Neural cell (in vitro differentiated cells): ENCODE measurements around the gene LRCH1. TPM values are rescaled to one million over a fixed set of nuclear protein-coding genes. Genes with fewer than 3 reads are reported as not detected.

Experiments
- H2AFZ ChIP-seq: fragments of 200-600, 300-800 bp; sonication (generic), shearing (Covaris generic); 2 replicates; pipeline ENCODE4 v1.6.0; 2014; ENCODE audit warnings: low read depth, mild to moderate bottlenecking, antibody characterized with exemption, low read length, moderate library complexity
- H3F3A ChIP-seq: fragments of 200-600 bp; shearing (Covaris generic); 2 replicates; pipeline ENCODE4 v1.6.1; 2016; ENCODE audit warnings: mild to moderate bottlenecking, moderate library complexity, mixed read lengths, antibody characterized with exemption, low read length; ENCODE audit not compliant: insufficient read depth, poor library complexity, severe bottlenecking
- H3K27ac ChIP-seq: fragments of 200-600, 300-800 bp; sonication (generic), shearing (Covaris generic); 2 replicates; pipeline ENCODE4 v1.5.1; 2014; ENCODE audit warnings: mild to moderate bottlenecking, low read length, moderate library complexity
- H3K27me3 ChIP-seq: fragments of 300-800, 200-600 bp; sonication (generic), shearing (Covaris generic); 2 replicates; pipeline ENCODE4 v1.6.0; 2014; ENCODE audit warnings: mild to moderate bottlenecking, low read depth, low read length, moderate library complexity; ENCODE audit not compliant: insufficient read depth
- H3K36me3 ChIP-seq: fragments of 300-800, 200-600 bp; sonication (generic), shearing (Covaris generic); 2 replicates; pipeline ENCODE4 v1.5.1; 2014; ENCODE audit warnings: mild to moderate bottlenecking, antibody characterized with exemption, low read length, moderate library complexity; ENCODE audit not compliant: insufficient read depth
- H3K4me2 ChIP-seq: fragments of 300-800, 200-600 bp; sonication (generic), shearing (Covaris generic); 2 replicates; pipeline ENCODE4 v1.6.0; 2014; ENCODE audit warnings: mild to moderate bottlenecking, low read length
- H3K4me3 ChIP-seq: fragments of 300-800, 200-600 bp; sonication (generic), shearing (Covaris generic); 2 replicates; pipeline ENCODE4 v1.5.1; 2014; ENCODE audit warnings: mild to moderate bottlenecking, low read length, moderate library complexity
- H3K79me2 ChIP-seq: fragments of 200-600 bp; shearing (Covaris generic); replicated peaks from 2 replicates; pipeline ENCODE4 v1.6.0; 2014; ENCODE audit warnings: mild to moderate bottlenecking, low read length, moderate library complexity; ENCODE audit not compliant: insufficient read depth
- H3K9ac ChIP-seq: fragments of 300-800, 200-600 bp; sonication (generic), shearing (Covaris generic); 2 replicates; pipeline ENCODE4 v1.6.1; 2016; ENCODE audit warnings: mild to moderate bottlenecking, low read length, mixed read lengths
- H3K9me2 ChIP-seq: fragments of 200-600 bp; shearing (Covaris generic); 2 replicates; pipeline ENCODE4 v1.6.1; 2016; ENCODE audit warnings: mild to moderate bottlenecking, low read length, mixed read lengths; ENCODE audit not compliant: insufficient read depth
- H3K9me3 ChIP-seq: fragments of 200-600, 300-800 bp; sonication (generic), shearing (Covaris generic); 2 replicates; pipeline ENCODE4 v1.6.1; 2016; ENCODE audit warnings: mild to moderate bottlenecking, mixed run types, low read length, moderate library complexity, mixed read lengths
- H4K20me1 ChIP-seq: fragments of 200-600 bp; shearing (Covaris generic); 2 replicates; pipeline ENCODE4 v1.6.1; 2016; ENCODE audit warnings: mild to moderate bottlenecking, mixed run types; ENCODE audit not compliant: insufficient read depth
- CTCF ChIP-seq: fragments of 450-650 bp; IDR thresholded peaks from 2 replicates; pipeline ENCODE4 v1.5.1; 2014; ENCODE audit warnings: antibody characterized with exemption, mild to moderate bottlenecking, moderate library complexity; ENCODE audit not compliant: poor library complexity, severe bottlenecking
- EP300 ChIP-seq: fragments of 450-650 bp; conservative IDR thresholded peaks from 2 replicates; pipeline ENCODE4 v1.6.1; 2014; ENCODE audit warnings: antibody characterized with exemption, mild to moderate bottlenecking, moderate library complexity; ENCODE audit not compliant: poor library complexity, severe bottlenecking
- EZH2 ChIP-seq: fragments of 200-600, 300-800 bp; shearing (Covaris generic), sonication (generic); IDR thresholded peaks from 2 replicates; pipeline ENCODE4 v1.6.1; 2014; ENCODE audit warnings: antibody characterized with exemption, low read length, borderline replicate concordance, mild to moderate bottlenecking; ENCODE audit not compliant: insufficient read depth, poor library complexity, severe bottlenecking
- MXI1 ChIP-seq: fragments of 450-650 bp; conservative IDR thresholded peaks from 2 replicates; pipeline ENCODE4 v1.6.1; 2014; ENCODE audit warnings: antibody characterized with exemption, mild to moderate bottlenecking; ENCODE audit not compliant: poor library complexity, severe bottlenecking
- RAD21 ChIP-seq: fragments of 450-650 bp; conservative IDR thresholded peaks from 2 replicates; pipeline ENCODE4 v1.6.1; 2014; ENCODE audit warnings: antibody characterized with exemption, mild to moderate bottlenecking, moderate library complexity
- SMC3 ChIP-seq: fragments of 450-650 bp; conservative IDR thresholded peaks from 2 replicates; pipeline ENCODE4 v1.6.1; 2014; ENCODE audit warnings: antibody characterized with exemption, mild to moderate bottlenecking, moderate library complexity; ENCODE audit not compliant: poor library complexity
- TAF1 ChIP-seq: IDR thresholded peaks from 2 replicates; pipeline ENCODE4 v1.6.1; 2012; ENCODE audit warnings: low read depth
- polyA plus RNA-seq: library from polyadenylated mRNA; depleted of rRNA; stranded (reverse); fragments of >200 nt; gene quantifications from 2 replicates; pipeline ENCODE4 v1.2.3, GENCODE V29; 2014
- TF ChIP-seq, protein P1 (sequence below): IDR thresholded peaks from 2 replicates; pipeline ENCODE4 v1.6.1; 2012; ENCODE audit warnings: borderline replicate concordance

The LRCH1 gene
- polyA plus RNA-seq, 1 donor from 2014 or later, result 15.4 TPM

- no peak overlapping the region for H3K4me3 ChIP-seq
- H4K20me1 ChIP-seq, result no peaks in the 10 kb centered on the region
- H3K9ac ChIP-seq, result no peak overlapping the region
- H3K27ac ChIP-seq, result no peak overlapping the region
- no peak for TF ChIP-seq EP300
- no peak for TF ChIP-seq CTCF
- H3K36me3 ChIP-seq, result no peaks in the 10 kb centered on the region
- no peaks in the 10 kb centered on the region for H3K27me3 ChIP-seq
- H3F3A ChIP-seq, result no peaks in the 10 kb centered on the region
- no peaks in the 10 kb centered on the region for H3K9me2 ChIP-seq
- no peak overlapping the region for H3K4me2 ChIP-seq
- H3K9me3 ChIP-seq, result no peaks in the 10 kb centered on the region
- H2AFZ ChIP-seq, result no peak overlapping the region
- no peaks in the 10 kb centered on the region for H3K79me2 ChIP-seq
These were observed 26.8 kb upstream of the LRCH1 start for GRCh38 chr13:46526100-46526735.

GRCh38 chr13:46526740-46527139 lies 26.2 kb upstream of the LRCH1 start:
- TF ChIP-seq, protein P1, sequence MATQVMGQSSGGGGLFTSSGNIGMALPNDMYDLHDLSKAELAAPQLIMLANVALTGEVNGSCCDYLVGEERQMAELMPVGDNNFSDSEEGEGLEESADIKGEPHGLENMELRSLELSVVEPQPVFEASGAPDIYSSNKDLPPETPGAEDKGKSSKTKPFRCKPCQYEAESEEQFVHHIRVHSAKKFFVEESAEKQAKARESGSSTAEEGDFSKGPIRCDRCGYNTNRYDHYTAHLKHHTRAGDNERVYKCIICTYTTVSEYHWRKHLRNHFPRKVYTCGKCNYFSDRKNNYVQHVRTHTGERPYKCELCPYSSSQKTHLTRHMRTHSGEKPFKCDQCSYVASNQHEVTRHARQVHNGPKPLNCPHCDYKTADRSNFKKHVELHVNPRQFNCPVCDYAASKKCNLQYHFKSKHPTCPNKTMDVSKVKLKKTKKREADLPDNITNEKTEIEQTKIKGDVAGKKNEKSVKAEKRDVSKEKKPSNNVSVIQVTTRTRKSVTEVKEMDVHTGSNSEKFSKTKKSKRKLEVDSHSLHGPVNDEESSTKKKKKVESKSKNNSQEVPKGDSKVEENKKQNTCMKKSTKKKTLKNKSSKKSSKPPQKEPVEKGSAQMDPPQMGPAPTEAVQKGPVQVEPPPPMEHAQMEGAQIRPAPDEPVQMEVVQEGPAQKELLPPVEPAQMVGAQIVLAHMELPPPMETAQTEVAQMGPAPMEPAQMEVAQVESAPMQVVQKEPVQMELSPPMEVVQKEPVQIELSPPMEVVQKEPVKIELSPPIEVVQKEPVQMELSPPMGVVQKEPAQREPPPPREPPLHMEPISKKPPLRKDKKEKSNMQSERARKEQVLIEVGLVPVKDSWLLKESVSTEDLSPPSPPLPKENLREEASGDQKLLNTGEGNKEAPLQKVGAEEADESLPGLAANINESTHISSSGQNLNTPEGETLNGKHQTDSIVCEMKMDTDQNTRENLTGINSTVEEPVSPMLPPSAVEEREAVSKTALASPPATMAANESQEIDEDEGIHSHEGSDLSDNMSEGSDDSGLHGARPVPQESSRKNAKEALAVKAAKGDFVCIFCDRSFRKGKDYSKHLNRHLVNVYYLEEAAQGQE, result no peak
- no peak for TF ChIP-seq EP300
- no peak for TF ChIP-seq EZH2
- TF ChIP-seq RAD21, result no peak
- no peak for TF ChIP-seq TAF1
- TF ChIP-seq MXI1, result no peak
- no peak for TF ChIP-seq SMC3
- H3K9me3 ChIP-seq, result no peaks in the 10 kb centered on the region
- no peaks in the 10 kb centered on the region for H4K20me1 ChIP-seq
- no peak overlapping the region for H3K9ac ChIP-seq
- H3K4me2 ChIP-seq, result no peak overlapping the region
- H3K9me2 ChIP-seq, result no peaks in the 10 kb centered on the region
- no peaks in the 10 kb centered on the region for H3K79me2 ChIP-seq
- no peaks in the 10 kb centered on the region for H3F3A ChIP-seq
- no peak overlapping the region for H3K27ac ChIP-seq
- no peak overlapping the region for H2AFZ ChIP-seq
- H3K36me3 ChIP-seq, result no peaks in the 10 kb centered on the region
- H3K4me3 ChIP-seq, result no peak overlapping the region
- H3K27me3 ChIP-seq, result no peaks in the 10 kb centered on the region

GRCh38 chr13:46527237-46527636 lies 25.7 kb upstream of the LRCH1 start:
- no peaks in the 10 kb centered on the region for H4K20me1 ChIP-seq
- no peaks in the 10 kb centered on the region for H3K36me3 ChIP-seq
- no peak overlapping the region for H3K27ac ChIP-seq
- no peak overlapping the region for H2AFZ ChIP-seq
- H3K4me3 ChIP-seq, result no peak overlapping the region
- H3K79me2 ChIP-seq, result no peaks in the 10 kb centered on the region
- no peaks in the 10 kb centered on the region for H3K9me3 ChIP-seq
- H3K27me3 ChIP-seq, result no peaks in the 10 kb centered on the region
- no peak overlapping the region for H3K4me2 ChIP-seq
- H3F3A ChIP-seq, result no peaks in the 10 kb centered on the region
- H3K9me2 ChIP-seq, result no peaks in the 10 kb centered on the region
- TF ChIP-seq RAD21, result no peak
- TF ChIP-seq EZH2, result no peak
- H3K9ac ChIP-seq, result no peak overlapping the region
